SH-SY5Y (cell line): ENCODE results near the gene NUDT3.

Experiments
- GATA2 ChIP-seq: IDR thresholded peaks from 2 replicates; pipeline ENCODE4 v1.6.1; 2011; ENCODE audit warnings: mild to moderate bottlenecking, low read depth, low read length
- GATA3 ChIP-seq: IDR thresholded peaks from 2 replicates; pipeline ENCODE4 v1.6.1; 2011; ENCODE audit warnings: low read depth, mild to moderate bottlenecking, low read length, moderate library complexity

The NUDT3 gene

GRCh38 chr6:34385793-34386195 is 6.7 kb downstream of the NUDT3 start:
- TF ChIP-seq GATA2 = no peak
- no peak for TF ChIP-seq GATA3

DNA sequence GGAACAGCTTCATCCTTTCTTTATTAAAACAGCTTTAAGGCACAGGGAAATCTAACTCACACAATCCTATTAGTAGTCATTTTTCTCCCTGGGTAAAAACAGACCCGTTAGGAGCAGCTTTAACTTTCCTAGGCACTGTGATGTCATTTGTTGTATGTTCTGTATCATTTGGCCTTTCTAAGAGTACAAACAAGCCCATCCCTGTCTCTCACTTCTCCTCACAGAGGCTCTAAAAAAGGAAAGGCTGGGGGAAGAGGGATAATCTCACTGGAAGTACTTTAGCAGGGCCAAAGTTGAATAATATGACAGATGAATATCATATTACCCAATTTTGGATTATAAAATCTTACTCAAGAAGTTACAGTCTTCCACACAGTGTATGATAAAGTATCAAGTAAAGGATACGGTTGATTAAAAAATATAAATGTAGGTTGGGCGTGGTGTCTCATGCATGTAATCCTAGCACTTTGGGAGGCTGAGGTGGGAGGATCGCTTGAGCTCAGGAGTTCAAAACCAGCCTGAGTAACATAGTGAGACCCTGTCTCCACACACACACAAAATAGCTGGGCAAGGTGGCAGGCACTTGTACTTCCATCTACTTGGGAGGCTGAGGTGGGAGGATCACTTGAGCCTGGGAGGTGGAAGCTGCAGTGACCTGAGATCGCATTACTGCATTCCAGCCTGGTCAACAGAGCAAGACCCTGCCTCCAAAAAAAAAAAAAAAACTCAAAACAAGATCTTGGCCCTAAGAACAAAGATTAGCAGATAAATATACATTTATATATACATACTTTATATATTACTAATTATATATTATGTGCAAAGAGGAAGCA is 7.9 kb downstream of the NUDT3 start:
- TF ChIP-seq GATA3 = no peak
- no peak for TF ChIP-seq GATA2

- TF ChIP-seq GATA2 (no peak), GATA3 (no peak)
Observed at GRCh38 chr6:34383656-34384320, 8.7 kb downstream of the NUDT3 start.

DNA sequence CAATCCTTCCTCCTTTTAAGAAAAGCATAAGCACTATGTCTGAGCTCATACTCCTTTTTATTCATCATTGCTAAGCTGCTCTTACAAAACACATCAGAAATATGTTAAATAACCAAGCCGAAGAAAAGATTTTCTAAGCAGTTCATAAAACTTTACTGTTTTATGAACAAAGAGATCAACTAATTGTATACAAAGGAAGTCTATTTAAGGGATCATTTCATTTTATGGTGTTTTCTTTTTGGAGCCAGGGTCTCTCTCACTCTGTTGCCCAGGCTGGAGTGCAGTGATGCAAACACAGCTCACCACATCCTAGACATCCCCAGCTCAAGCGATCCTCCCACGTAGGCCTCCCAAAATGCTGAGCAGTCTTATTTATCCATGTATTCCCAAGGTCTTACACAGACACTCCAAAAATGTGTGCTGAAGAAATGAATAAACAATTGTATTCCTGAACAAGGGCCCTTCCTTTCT is 9.3 kb downstream of the NUDT3 start:
- no peak for TF ChIP-seq GATA2
- TF ChIP-seq GATA3 = no peak

- TF ChIP-seq GATA2 = no peak
- TF ChIP-seq GATA3 = no peak
Observed at GRCh38 chr6:34381081-34381480, 11.4 kb downstream of the NUDT3 start.

GRCh38 chr6:34378470-34378869 is 14.0 kb downstream of the NUDT3 start:
- TF ChIP-seq GATA3 = no peak

- TF ChIP-seq GATA3 (no peak), GATA2 (no peak)
Observed at GRCh38 chr6:34377984-34378383, 14.5 kb downstream of the NUDT3 start.

DNA sequence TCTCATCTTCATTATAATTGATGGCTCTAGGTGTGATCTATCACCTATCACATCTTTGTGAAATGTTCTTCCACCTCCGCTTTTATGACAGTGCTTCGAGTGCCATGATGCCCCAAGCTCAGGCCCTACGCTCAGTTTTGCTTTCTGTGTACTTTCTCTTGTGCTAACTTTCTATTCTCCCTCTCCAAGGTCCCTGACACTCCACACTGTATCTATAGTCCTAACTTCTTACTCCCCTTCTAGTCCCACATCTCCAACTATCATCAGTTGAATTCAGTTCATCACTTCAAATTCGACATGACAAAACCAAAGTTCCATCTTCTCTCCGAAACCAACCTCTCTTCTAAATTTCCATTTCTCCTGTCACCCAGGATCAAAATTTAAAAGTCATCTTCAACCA is 16.6 kb downstream of the NUDT3 start:
- no peak for TF ChIP-seq GATA3
- no peak for TF ChIP-seq GATA2

GRCh38 chr6:34374508-34374907 is 18.0 kb downstream of the NUDT3 start:
- TF ChIP-seq GATA2 (no peak), GATA3 (no peak)

- TF ChIP-seq GATA2 (no peak), GATA3 (no peak)
Observed at GRCh38 chr6:34374069-34374468, 18.4 kb downstream of the NUDT3 start.

DNA sequence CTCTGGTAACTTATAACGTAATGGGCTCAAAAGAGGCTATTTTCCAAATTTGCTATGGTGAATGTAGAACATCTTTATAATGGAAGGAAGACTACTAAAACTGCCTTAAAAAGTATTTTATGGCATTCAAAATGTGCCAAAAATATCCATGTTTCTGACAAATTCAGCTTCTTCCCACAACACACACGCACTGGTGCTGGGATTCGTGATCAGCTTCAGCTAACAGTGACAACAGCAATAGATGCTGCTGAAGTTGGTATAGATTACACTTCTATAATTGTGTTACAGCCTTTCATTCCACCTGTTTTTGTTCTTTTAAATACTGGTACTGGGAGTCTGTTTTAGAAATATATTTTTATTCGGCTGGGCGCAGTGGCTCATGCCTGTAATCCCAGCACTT is 19.0 kb downstream of the NUDT3 start:
- TF ChIP-seq GATA3 = no peak
- TF ChIP-seq GATA2 = no peak

- no peak for TF ChIP-seq GATA2
- TF ChIP-seq GATA3 = no peak
Observed at GRCh38 chr6:34370361-34370760, 22.1 kb downstream of the NUDT3 start.

DNA sequence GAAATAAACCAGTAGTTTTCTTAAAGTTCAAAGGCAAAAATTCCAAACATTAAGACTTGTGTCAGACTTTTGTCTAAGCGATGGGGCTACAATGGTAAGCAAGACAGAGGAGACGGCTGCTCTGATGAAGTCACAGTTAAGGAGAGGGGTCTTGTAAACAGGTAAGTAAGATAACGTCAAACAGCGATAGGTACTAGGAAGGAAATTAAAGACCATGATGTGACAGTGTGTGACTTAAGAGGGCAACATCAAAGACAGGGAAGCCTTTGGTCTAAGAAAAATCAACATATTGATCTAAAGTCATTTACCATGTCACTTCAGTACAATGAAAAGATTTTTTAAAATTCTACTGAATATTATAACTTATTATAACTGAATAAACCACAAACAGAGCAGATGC is 23.1 kb downstream of the NUDT3 start:
- TF ChIP-seq GATA3 (no peak), GATA2 (no peak)

DNA sequence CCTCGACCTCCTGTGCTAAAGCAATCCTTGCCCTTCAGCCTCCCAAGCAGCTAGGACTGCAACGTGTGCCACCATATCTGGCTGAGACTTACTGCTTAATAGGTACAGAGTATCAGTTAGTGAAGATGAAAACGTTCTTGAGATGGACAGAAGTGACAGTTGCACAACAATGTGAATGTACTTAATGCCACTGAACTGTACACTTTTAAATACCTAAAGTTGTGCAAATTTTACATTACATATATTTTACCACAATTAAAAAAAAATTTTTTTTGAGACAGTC is 25.9 kb downstream of the NUDT3 start:
- TF ChIP-seq GATA3 = no peak
- no peak for TF ChIP-seq GATA2
